GM12878 (cell line): ENCODE measurements around the gene ULBP2.
"Not testable (repeated sequence)": the region's sequence is repeated elsewhere in the genome, so short reads cannot be mapped to it uniquely, and the experiment has no call there.

Experiments used
- EZH2 ChIP-seq: IDR thresholded peaks from 2 replicates; pipeline ENCODE4 v1.6.1; 2012; ENCODE audit warnings: low read depth, mild to moderate bottlenecking, control low read depth, inconsistent platforms, low read length, borderline replicate concordance; ENCODE audit not compliant: control insufficient read depth
- NFIC ChIP-seq: IDR thresholded peaks from 2 replicates; pipeline ENCODE4 v1.6.1; 2012; ENCODE audit warnings: low read depth, mild to moderate bottlenecking, inconsistent platforms, low read length, moderate library complexity
- POLR2A ChIP-seq: IDR thresholded peaks from 2 replicates; pipeline ENCODE4 v1.6.1; 2011; ENCODE audit warnings: low read depth, mild to moderate bottlenecking, low read length
- POLR2AphosphoS5 ChIP-seq: IDR thresholded peaks from 2 replicates; pipeline ENCODE4 v1.6.1; 2011; ENCODE audit warnings: mild to moderate bottlenecking, low read length, inconsistent platforms
- RAD21 ChIP-seq: IDR thresholded peaks from 2 replicates; pipeline ENCODE4 v1.6.1; 2011; ENCODE audit warnings: mild to moderate bottlenecking, low read depth, low read length, moderate library complexity; ENCODE audit not compliant: insufficient read depth
- RCOR1 ChIP-seq: conservative IDR thresholded peaks from 2 replicates; pipeline ENCODE4 v1.6.1; 2012; ENCODE audit warnings: low read depth, low read length, improper control_type of control experiment
- SIN3A ChIP-seq: IDR thresholded peaks from 2 replicates; pipeline ENCODE4 v1.6.1; 2012; ENCODE audit warnings: low read depth, low read length, improper control_type of control experiment
- SP1 ChIP-seq: IDR thresholded peaks from one replicate; pipeline ENCODE4 v1.6.1; 2011; ENCODE audit warnings: low read depth, low read length
- TCF12 ChIP-seq: IDR thresholded peaks from 2 replicates; pipeline ENCODE4 v1.6.1; 2011; ENCODE audit warnings: low read depth, mild to moderate bottlenecking, low read length
- YY1 ChIP-seq: IDR thresholded peaks from 2 replicates; pipeline ENCODE4 v1.6.1; 2011; ENCODE audit warnings: low read depth, mild to moderate bottlenecking, low read length
- TF ChIP-seq, protein P1 (sequence below): fragments of 450-650 bp; IDR thresholded peaks from 2 replicates; pipeline ENCODE4 v1.6.1; 2017; ENCODE audit warnings: antibody characterized with exemption, mild to moderate bottlenecking, moderate library complexity
- TF ChIP-seq, protein P2 (sequence below), 3 experiments: IDR thresholded peaks in 2 of 3; conservative IDR thresholded peaks in 1 of 3; 2 replicates each; pipeline ENCODE4 v1.5.1; 2011; ENCODE audit warnings: low read depth in 3 of 3, low read length in 3 of 3, mild to moderate bottlenecking in 3 of 3, control low read depth in 2 of 3, moderate library complexity in 2 of 3, inconsistent platforms in 1 of 3, mixed read lengths in 1 of 3; ENCODE audit not compliant: control insufficient read depth in 2 of 3, insufficient read depth in 1 of 3; ENCODE audit errors: extremely low read depth in 1 of 3

DNA sequence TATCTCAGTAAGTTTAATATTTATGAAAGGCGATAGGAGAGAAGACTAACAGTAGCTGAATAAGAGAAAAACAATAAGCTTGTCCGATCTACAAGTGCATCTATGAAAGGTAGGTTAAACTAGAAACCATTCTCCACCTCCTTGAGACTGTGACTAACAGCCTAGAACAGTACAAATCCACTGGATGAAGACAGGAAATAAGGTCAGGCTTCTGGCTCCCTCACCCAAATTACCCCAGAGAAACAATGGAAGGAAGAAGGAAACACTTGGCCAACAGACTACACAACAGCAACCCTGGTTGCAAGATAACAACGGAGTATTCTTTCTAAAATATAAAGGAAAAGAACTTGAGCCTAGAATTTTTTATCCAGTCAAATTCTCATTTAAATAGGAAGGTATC is 16.3 kb downstream of the ULBP2 start:
- TF ChIP-seq SP1, NFIC, RCOR1, POLR2A, EZH2, POLR2AphosphoS5, YY1, RAD21, TCF12, SIN3A: not testable (repeated sequence)
- TF ChIP-seq, protein P1, sequence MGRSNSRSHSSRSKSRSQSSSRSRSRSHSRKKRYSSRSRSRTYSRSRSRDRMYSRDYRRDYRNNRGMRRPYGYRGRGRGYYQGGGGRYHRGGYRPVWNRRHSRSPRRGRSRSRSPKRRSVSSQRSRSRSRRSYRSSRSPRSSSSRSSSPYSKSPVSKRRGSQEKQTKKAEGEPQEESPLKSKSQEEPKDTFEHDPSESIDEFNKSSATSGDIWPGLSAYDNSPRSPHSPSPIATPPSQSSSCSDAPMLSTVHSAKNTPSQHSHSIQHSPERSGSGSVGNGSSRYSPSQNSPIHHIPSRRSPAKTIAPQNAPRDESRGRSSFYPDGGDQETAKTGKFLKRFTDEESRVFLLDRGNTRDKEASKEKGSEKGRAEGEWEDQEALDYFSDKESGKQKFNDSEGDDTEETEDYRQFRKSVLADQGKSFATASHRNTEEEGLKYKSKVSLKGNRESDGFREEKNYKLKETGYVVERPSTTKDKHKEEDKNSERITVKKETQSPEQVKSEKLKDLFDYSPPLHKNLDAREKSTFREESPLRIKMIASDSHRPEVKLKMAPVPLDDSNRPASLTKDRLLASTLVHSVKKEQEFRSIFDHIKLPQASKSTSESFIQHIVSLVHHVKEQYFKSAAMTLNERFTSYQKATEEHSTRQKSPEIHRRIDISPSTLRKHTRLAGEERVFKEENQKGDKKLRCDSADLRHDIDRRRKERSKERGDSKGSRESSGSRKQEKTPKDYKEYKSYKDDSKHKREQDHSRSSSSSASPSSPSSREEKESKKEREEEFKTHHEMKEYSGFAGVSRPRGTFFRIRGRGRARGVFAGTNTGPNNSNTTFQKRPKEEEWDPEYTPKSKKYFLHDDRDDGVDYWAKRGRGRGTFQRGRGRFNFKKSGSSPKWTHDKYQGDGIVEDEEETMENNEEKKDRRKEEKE = not testable (repeated sequence)
- TF ChIP-seq, protein P2, sequence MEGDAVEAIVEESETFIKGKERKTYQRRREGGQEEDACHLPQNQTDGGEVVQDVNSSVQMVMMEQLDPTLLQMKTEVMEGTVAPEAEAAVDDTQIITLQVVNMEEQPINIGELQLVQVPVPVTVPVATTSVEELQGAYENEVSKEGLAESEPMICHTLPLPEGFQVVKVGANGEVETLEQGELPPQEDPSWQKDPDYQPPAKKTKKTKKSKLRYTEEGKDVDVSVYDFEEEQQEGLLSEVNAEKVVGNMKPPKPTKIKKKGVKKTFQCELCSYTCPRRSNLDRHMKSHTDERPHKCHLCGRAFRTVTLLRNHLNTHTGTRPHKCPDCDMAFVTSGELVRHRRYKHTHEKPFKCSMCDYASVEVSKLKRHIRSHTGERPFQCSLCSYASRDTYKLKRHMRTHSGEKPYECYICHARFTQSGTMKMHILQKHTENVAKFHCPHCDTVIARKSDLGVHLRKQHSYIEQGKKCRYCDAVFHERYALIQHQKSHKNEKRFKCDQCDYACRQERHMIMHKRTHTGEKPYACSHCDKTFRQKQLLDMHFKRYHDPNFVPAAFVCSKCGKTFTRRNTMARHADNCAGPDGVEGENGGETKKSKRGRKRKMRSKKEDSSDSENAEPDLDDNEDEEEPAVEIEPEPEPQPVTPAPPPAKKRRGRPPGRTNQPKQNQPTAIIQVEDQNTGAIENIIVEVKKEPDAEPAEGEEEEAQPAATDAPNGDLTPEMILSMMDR (IDR thresholded peaks at IDR 0.05 in 2 of 3, conservative IDR thresholded peaks at IDR 0.05 in 1 of 3; ENCODE audit: control insufficient read depth in 2 of 3, extremely low read depth in 1 of 3, insufficient read depth in 1 of 3, low read depth in 3 of 3, low read length in 3 of 3) = not testable (repeated sequence)
